GM21390 (cell line): Measurements from ENCODE around the gene PRSS1.
"Not testable (repeated sequence)": the region's sequence is repeated elsewhere in the genome, so short reads cannot be mapped to it uniquely, and the experiment has no call there.

Source experiments
- ATAC-seq: cut with Tn5 transposase; IDR thresholded peaks from one replicate; pipeline ENCODE4 v1.9.1; 2021; ENCODE audit not compliant: unreplicated experiment

PRSS1 gene

GRCh38 chr7:142749218-142749993 is at the start of gene PRSS1:
PRSS1 (plus strand) TSS chr7:142749472; CDS start chr7:142749485, 13 bp downstream.
- ATAC-seq = no peak

- not testable (repeated sequence) for ATAC-seq
Observed at GRCh38 chr7:142700935-142701334, 48.3 kb upstream of the PRSS1 start.

- ATAC-seq = no peak
Observed at GRCh38 chr7:142703655-142704305, 45.5 kb upstream of the PRSS1 start.

- not testable (repeated sequence) for ATAC-seq
Observed at GRCh38 chr7:142708726-142709125, 40.5 kb upstream of the PRSS1 start.

- no peak for ATAC-seq
Observed at GRCh38 chr7:142709921-142710320, 39.4 kb upstream of the PRSS1 start.

GRCh38 chr7:142711196-142711595 is 38.1 kb upstream of the PRSS1 start:
- no peak for ATAC-seq

- ATAC-seq = no peak
Observed at GRCh38 chr7:142711746-142712616, 37.3 kb upstream of the PRSS1 start.

GRCh38 chr7:142712617-142712957 is 36.7 kb upstream of the PRSS1 start:
- no peak for ATAC-seq

- ATAC-seq = no peak
Observed at GRCh38 chr7:142714375-142714774, 34.9 kb upstream of the PRSS1 start.

- no peak for ATAC-seq
Observed at GRCh38 chr7:142716596-142716995, 32.7 kb upstream of the PRSS1 start.

- ATAC-seq = no peak
Observed at GRCh38 chr7:142717453-142717852, 31.8 kb upstream of the PRSS1 start.

GRCh38 chr7:142718313-142718712 is 31.0 kb upstream of the PRSS1 start:
- ATAC-seq = no peak

- no peak for ATAC-seq
Observed at GRCh38 chr7:142720172-142720773, 29.0 kb upstream of the PRSS1 start.

- no peak for ATAC-seq
Observed at GRCh38 chr7:142720986-142721385, 28.3 kb upstream of the PRSS1 start.

GRCh38 chr7:142722248-142722794 is 27.0 kb upstream of the PRSS1 start:
- no peak for ATAC-seq

- ATAC-seq = no peak
Observed at GRCh38 chr7:142733271-142733670, 16.0 kb upstream of the PRSS1 start.

GRCh38 chr7:142739923-142740492 is 9.3 kb upstream of the PRSS1 start:
- ATAC-seq = peak; percentile 97

GRCh38 chr7:142740786-142741185 is 8.5 kb upstream of the PRSS1 start:
- no peak for ATAC-seq

GRCh38 chr7:142741932-142742331 is 7.3 kb upstream of the PRSS1 start:
- ATAC-seq = not testable (repeated sequence)

GRCh38 chr7:142745091-142745635 is 4.1 kb upstream of the PRSS1 start:
- ATAC-seq = no peak
